Measurements from ENCODE around the gene PGAM1. TPM values are rescaled to one million over a fixed set of nuclear protein-coding genes. Genes with fewer than 3 reads are reported as not detected.
A peak's percentile ranks its signal among the peaks of the same experiment; 100 is the strongest.

The PGAM1 gene
- total RNA-seq, 1 donor from 2014 or later = 57.9 TPM

DNA sequence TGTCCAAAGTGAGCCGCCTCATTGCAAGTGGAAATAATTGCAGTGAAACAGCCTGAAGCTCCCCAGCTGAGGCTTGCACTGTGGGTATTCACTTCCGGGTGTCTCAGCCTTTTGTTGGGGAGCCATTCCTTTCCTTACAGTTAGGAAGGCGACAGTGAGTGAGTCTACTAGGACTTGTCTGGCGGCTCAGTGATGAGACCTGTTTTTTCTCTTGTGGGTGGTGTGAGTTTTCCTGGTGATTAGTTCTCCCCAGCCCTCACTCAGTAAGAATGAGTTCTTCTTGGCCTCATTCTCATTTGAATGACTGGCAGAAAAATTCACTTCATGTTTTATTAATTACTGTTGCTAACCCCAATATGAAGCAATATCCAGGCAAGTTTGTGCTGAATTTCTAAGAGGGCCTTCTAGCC, 2.6 kb downstream of the PGAM1 start:
- H3K9ac ChIP-seq (ENCODE audit: low read depth in 1 of 3, low read length in 3 of 3) = peak overlapping the region in 1 of 3 donors; percentile 20
- H3K9me3 ChIP-seq (ENCODE audit: control insufficient read depth in 3 of 3, low read length in 3 of 3) = no peaks in the 10 kb centered on the region
- peaks cover 17 to 38% (median 21%) of the 10 kb centered on the region in 3 donors for H3K36me3 ChIP-seq (ENCODE audit: control insufficient read depth in 3 of 3, insufficient read depth in 3 of 3, low read length in 3 of 3)
- H3K4me1 ChIP-seq (ENCODE audit: control insufficient read depth in 3 of 3, insufficient read depth in 3 of 3, low read length in 3 of 3) = peaks cover 11 to 14% (median 12%) of the 10 kb centered on the region in 3 donors
- no peak overlapping the region for H3K27ac ChIP-seq (ENCODE audit: low read depth, low read length)
- no peaks in the 10 kb centered on the region for H3K27me3 ChIP-seq (ENCODE audit: control insufficient read depth in 3 of 3, insufficient read depth in 3 of 3, low read length in 3 of 3)
- H3K4me3 ChIP-seq (ENCODE audit: low read length in 3 of 3) = no peak overlapping the region

DNA sequence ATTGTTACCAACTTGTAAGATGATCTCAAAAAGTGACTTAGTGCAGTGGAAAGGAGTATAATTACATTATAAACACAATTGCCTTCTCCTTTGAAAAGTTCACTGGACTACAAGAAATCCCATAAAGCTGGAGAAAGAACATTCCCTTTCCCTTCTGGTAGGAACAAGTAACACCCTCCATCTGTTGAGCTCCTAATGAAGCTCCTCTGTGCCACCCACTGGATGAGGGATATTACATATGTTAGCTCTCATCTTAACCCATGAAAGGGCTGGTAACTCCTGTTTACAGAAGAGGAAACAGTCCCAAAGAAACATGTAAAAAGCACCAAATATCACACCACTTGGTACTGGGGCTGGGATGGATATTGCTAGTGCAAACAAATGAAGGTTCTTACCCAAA, 8.1 kb downstream of the PGAM1 start:
- no peak overlapping the region for H3K9ac ChIP-seq (ENCODE audit: low read depth in 1 of 3, low read length in 3 of 3)
- no peaks in the 10 kb centered on the region for H3K27me3 ChIP-seq (ENCODE audit: control insufficient read depth in 3 of 3, insufficient read depth in 3 of 3, low read length in 3 of 3)
- no peak overlapping the region for H3K27ac ChIP-seq (ENCODE audit: low read depth, low read length)
- H3K36me3 ChIP-seq (ENCODE audit: control insufficient read depth in 3 of 3, insufficient read depth in 3 of 3, low read length in 3 of 3) = peaks cover 33 to 59% (median 53%) of the 10 kb centered on the region in 3 donors
- no peak overlapping the region for H3K4me3 ChIP-seq (ENCODE audit: low read length in 3 of 3)
- H3K4me1 ChIP-seq (ENCODE audit: control insufficient read depth in 3 of 3, insufficient read depth in 3 of 3, low read length in 3 of 3) = no peaks in the 10 kb centered on the region
- H3K9me3 ChIP-seq (ENCODE audit: control insufficient read depth in 3 of 3, low read length in 3 of 3) = no peaks in the 10 kb centered on the region

DNA sequence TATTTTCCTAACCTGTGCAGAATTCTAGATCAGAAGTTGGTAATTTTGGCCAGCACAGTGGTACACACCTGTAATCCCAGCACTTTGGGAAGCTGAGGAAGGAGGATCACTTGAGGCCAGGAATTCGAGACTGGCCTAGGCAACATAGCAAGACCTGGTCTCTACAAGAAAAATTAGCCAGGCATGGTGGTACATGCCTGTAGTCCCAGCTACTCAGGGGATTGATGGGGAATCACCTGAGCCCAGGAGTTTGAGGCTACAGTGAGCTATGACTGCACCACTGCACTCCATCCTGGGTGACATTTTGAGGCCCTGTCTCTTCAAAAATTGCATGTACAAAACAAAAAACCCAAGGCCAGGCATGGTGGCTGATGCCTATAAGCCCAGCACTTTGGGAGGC, 8.6 kb downstream of the PGAM1 start:
- Histone ChIP-seq H3K27me3 (ENCODE audit: control insufficient read depth in 3 of 3, insufficient read depth in 3 of 3, low read length in 3 of 3) (no peaks in the 10 kb centered on the region), H3K27ac (ENCODE audit: low read depth, low read length) (no peak overlapping the region), H3K9me3 (ENCODE audit: control insufficient read depth in 3 of 3, low read length in 3 of 3) (no peaks in the 10 kb centered on the region), H3K4me3 (ENCODE audit: low read length in 3 of 3) (no peak overlapping the region), H3K4me1 (ENCODE audit: control insufficient read depth in 3 of 3, insufficient read depth in 3 of 3, low read length in 3 of 3) (no peaks in the 10 kb centered on the region), H3K9ac (ENCODE audit: low read depth in 1 of 3, low read length in 3 of 3) (no peak overlapping the region), H3K36me3 (ENCODE audit: control insufficient read depth in 3 of 3, insufficient read depth in 3 of 3, low read length in 3 of 3) (peaks cover 35 to 62% (median 52%) of the 10 kb centered on the region in 3 donors)

DNA sequence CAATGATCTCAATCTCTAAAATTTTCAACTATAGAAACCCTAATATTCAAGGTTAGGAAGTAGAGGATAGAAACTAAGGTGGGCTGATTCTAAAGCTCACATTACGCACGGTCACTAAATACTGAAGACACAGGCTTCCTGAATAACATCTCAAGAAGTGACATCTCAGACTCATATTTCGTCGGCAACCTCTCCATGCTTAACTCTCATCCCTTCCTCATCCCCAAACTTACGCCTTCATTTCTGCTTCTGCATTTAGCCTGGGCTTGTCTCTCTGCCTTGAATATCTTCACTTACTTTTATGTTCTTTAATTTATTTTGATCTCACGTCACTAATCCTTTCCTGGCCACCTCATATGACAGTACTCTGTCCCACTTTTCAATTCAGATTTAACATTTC, 9.2 kb downstream of the PGAM1 start:
- no peaks in the 10 kb centered on the region for H3K4me1 ChIP-seq (ENCODE audit: control insufficient read depth in 3 of 3, insufficient read depth in 3 of 3, low read length in 3 of 3)
- H3K27me3 ChIP-seq (ENCODE audit: control insufficient read depth in 3 of 3, insufficient read depth in 3 of 3, low read length in 3 of 3) = no peaks in the 10 kb centered on the region
- no peak overlapping the region for H3K27ac ChIP-seq (ENCODE audit: low read depth, low read length)
- peaks cover 35 to 64% (median 46%) of the 10 kb centered on the region in 3 donors for H3K36me3 ChIP-seq (ENCODE audit: control insufficient read depth in 3 of 3, insufficient read depth in 3 of 3, low read length in 3 of 3)
- no peak overlapping the region for H3K9ac ChIP-seq (ENCODE audit: low read depth in 1 of 3, low read length in 3 of 3)
- H3K9me3 ChIP-seq (ENCODE audit: control insufficient read depth in 3 of 3, low read length in 3 of 3) = no peaks in the 10 kb centered on the region
- H3K4me3 ChIP-seq (ENCODE audit: low read length in 3 of 3) = no peak overlapping the region

DNA sequence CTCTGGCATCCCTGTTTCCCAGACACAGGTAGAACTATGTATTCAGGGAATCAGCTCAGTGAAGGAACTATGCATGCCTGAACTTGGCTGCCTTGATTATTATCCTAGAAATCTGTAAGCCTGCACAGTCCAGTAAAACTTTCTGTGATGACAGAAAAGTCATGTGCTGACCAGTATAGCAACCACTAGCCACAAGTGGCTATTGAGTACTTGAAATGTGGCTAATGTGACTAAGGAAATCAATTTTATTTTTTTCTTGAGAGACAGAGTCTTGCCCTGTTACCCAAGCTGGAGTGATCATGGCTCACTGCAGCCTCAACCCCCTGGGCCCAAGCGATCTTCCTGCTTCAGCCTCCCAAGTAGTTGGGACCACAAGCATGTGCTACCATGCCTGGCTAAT, 16.3 kb downstream of the PGAM1 start:
- peaks cover 21 to 26% (median 21%) of the 10 kb centered on the region in 3 donors for H3K36me3 ChIP-seq (ENCODE audit: control insufficient read depth in 3 of 3, insufficient read depth in 3 of 3, low read length in 3 of 3)
- no peak overlapping the region for H3K4me3 ChIP-seq (ENCODE audit: low read length in 3 of 3)
- H3K27me3 ChIP-seq (ENCODE audit: control insufficient read depth in 3 of 3, insufficient read depth in 3 of 3, low read length in 3 of 3) = no peaks in the 10 kb centered on the region
- no peak overlapping the region for H3K27ac ChIP-seq (ENCODE audit: low read depth, low read length)
- no peaks in the 10 kb centered on the region for H3K9me3 ChIP-seq (ENCODE audit: control insufficient read depth in 3 of 3, low read length in 3 of 3)
- H3K9ac ChIP-seq (ENCODE audit: low read depth in 1 of 3, low read length in 3 of 3) = no peak overlapping the region
- H3K4me1 ChIP-seq (ENCODE audit: control insufficient read depth in 3 of 3, insufficient read depth in 3 of 3, low read length in 3 of 3) = peaks cover 15 to 21% (median 18%) of the 10 kb centered on the region in 3 donors

DNA sequence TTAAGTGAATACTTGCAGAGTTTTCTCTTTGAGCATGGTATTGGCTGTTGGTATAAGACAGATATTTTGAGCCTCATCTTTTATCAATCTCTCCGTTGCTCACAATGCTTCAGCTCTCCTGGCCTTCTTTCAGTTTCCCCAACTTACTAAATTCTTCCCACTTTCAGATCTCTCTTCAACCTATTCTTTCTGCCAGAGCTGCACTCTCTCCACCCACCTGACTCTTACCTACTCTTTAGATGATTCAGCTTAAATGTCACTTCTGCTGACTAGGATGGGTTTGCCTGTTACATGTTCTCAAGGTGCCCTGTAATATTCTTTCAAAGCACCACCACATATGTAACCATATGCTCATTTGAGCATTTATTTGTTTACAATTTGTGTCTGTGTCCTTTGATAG, 18.2 kb downstream of the PGAM1 start:
- Histone ChIP-seq H3K4me1 (ENCODE audit: control insufficient read depth in 3 of 3, insufficient read depth in 3 of 3, low read length in 3 of 3) (peaks cover 16 to 28% (median 22%) of the 10 kb centered on the region in 3 donors), H3K27ac (ENCODE audit: low read depth, low read length) (no peak overlapping the region), H3K4me3 (ENCODE audit: low read length in 3 of 3) (no peak overlapping the region), H3K9ac (ENCODE audit: low read depth in 1 of 3, low read length in 3 of 3) (no peak overlapping the region), H3K36me3 (ENCODE audit: control insufficient read depth in 3 of 3, insufficient read depth in 3 of 3, low read length in 3 of 3) (peaks cover 14 to 15% (median 15%) of the 10 kb centered on the region in 3 donors), H3K9me3 (ENCODE audit: control insufficient read depth in 3 of 3, low read length in 3 of 3) (no peaks in the 10 kb centered on the region), H3K27me3 (ENCODE audit: control insufficient read depth in 3 of 3, insufficient read depth in 3 of 3, low read length in 3 of 3) (no peaks in the 10 kb centered on the region)

DNA sequence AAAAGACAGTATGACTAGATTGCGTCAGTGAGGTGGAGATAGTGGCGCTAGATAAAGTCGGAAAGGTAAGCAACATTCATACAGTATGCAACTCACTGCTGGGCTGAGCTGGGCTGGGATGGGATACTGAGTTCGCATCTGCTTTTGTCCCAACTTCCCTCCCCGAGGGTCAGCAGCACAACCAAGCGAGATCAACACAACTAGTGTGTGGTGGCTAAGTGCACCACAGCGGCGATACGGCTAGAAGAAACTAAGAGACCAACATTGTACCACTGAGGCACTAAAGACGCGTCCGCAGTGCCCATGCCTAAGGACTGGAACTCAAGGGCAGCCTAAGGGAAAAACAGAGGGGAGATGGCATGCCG, 19.3 kb downstream of the PGAM1 start:
- Histone ChIP-seq H3K4me3 (ENCODE audit: low read length in 3 of 3) (peak overlapping the region; percentile 95 to 99 (median 99)), H3K27ac (ENCODE audit: low read depth, low read length) (peak overlapping the region; percentile 32), H3K36me3 (ENCODE audit: control insufficient read depth in 3 of 3, insufficient read depth in 3 of 3, low read length in 3 of 3) (peaks cover 12 to 14% (median 14%) of the 10 kb centered on the region in 3 donors), H3K27me3 (ENCODE audit: control insufficient read depth in 3 of 3, insufficient read depth in 3 of 3, low read length in 3 of 3) (no peaks in the 10 kb centered on the region), H3K9ac (ENCODE audit: low read depth in 1 of 3, low read length in 3 of 3) (peak overlapping the region; percentile 63 to 90 (median 80)), H3K4me1 (ENCODE audit: control insufficient read depth in 3 of 3, insufficient read depth in 3 of 3, low read length in 3 of 3) (peaks cover 20 to 28% (median 22%) of the 10 kb centered on the region in 3 donors), H3K9me3 (ENCODE audit: control insufficient read depth in 3 of 3, low read length in 3 of 3) (no peaks in the 10 kb centered on the region)

DNA sequence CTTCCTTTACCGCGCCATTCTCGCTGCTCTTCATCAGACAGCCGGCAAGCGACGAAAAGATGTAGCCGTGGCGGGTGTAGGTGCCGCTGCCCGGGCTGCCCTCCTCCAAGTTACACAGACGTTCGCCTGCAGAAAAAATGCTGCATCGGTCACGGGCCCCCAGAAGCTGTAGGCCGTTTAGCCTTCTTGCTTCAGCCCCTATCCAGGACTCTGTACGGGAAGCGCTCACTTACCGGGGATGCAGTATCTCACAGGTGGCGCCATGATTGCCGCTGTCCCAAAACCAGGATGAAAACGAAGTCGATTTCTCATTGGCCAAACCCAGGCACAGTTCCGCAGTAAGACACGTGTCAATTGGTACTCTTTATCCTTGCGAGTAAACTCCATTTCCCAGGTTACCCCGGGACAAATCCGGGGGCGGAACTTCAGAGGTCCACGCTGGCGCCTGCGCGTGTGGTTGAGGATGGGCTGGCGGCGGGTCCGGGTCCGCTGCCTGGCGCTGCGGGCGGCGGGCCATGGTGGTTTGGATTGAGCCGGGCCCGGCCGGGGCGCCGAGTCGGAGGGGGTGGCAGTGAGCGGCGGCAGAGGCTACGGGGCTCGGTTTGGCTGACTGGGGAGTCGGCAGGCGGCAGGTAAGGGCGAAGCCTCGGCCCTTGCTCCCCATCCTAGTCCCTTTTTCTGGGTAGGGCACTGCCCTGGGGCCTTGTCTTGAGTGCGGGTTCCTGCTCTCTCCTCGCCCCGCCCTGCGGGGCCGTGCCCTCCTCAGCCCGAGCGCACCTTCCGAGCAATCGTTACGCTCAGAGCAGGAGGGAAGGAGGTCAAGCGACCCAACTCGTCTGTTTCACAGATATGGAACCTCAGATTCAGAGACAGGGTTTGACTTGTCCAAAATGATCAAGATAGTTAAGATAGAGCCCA, 20.0 kb downstream of the PGAM1 start, which contains the start of the genes EXOSC1 and ZDHHC16:
EXOSC1 (minus strand) TSS at position 285 of the 918 bp plus-strand sequence; CDS start at position 264, 21 bp downstream.
ZDHHC16 (plus strand) TSS at position 454 of the 918 bp plus-strand sequence. CDS start 5,501 bp downstream, outside the sequence.
- peak within 1 kb of the TSS; percentile 32 for H3K27ac ChIP-seq (ENCODE audit: low read depth, low read length)
- no peaks in the 10 kb centered on the region for H3K27me3 ChIP-seq (ENCODE audit: control insufficient read depth in 3 of 3, insufficient read depth in 3 of 3, low read length in 3 of 3)
- peaks cover 26 to 34% (median 29%) of the 10 kb centered on the region in 3 donors for H3K4me1 ChIP-seq (ENCODE audit: control insufficient read depth in 3 of 3, insufficient read depth in 3 of 3, low read length in 3 of 3)
- H3K9me3 ChIP-seq (ENCODE audit: control insufficient read depth in 3 of 3, low read length in 3 of 3) = no peaks in the 10 kb centered on the region
- peak within 1 kb of the TSS; percentile 95 to 99 (median 99) for H3K4me3 ChIP-seq (ENCODE audit: low read length in 3 of 3)
- H3K36me3 ChIP-seq (ENCODE audit: control insufficient read depth in 3 of 3, insufficient read depth in 3 of 3, low read length in 3 of 3) = peaks cover 8 to 12% (median 11%) of the 10 kb centered on the region in 3 donors
- peak within 1 kb of the TSS; percentile 63 to 90 (median 80) for H3K9ac ChIP-seq (ENCODE audit: low read depth in 1 of 3, low read length in 3 of 3)

DNA sequence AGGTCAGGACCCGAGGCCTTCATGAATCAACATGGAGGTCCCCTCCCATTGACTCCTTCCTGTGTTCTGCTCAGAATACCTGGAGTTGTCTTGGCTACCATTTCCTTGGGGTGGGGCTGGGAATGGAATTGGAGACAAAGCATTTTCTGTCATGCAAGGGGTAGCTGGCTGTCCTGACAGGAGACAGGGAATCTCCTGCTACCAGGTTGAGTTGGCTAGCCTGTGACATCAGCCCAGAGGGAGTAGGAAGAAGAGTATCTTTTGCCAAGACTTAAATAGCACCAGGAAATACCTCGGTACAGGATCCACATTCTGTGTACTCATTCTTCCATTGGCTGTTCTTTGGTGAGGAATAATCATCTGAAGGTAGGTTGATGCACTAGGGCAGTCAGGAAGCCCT, 24.8 kb downstream of the PGAM1 start:
- H3K9ac ChIP-seq (ENCODE audit: low read depth in 1 of 3, low read length in 3 of 3) = no peak overlapping the region
- H3K27me3 ChIP-seq (ENCODE audit: control insufficient read depth in 3 of 3, insufficient read depth in 3 of 3, low read length in 3 of 3) = no peaks in the 10 kb centered on the region
- no peak overlapping the region for H3K27ac ChIP-seq (ENCODE audit: low read depth, low read length)
- H3K36me3 ChIP-seq (ENCODE audit: control insufficient read depth in 3 of 3, insufficient read depth in 3 of 3, low read length in 3 of 3) = peaks cover 13 to 22% (median 13%) of the 10 kb centered on the region in 3 donors
- H3K9me3 ChIP-seq (ENCODE audit: control insufficient read depth in 3 of 3, low read length in 3 of 3) = no peaks in the 10 kb centered on the region
- H3K4me3 ChIP-seq (ENCODE audit: low read length in 3 of 3) = no peak overlapping the region
- peaks cover 22 to 33% (median 31%) of the 10 kb centered on the region in 3 donors for H3K4me1 ChIP-seq (ENCODE audit: control insufficient read depth in 3 of 3, insufficient read depth in 3 of 3, low read length in 3 of 3)

DNA sequence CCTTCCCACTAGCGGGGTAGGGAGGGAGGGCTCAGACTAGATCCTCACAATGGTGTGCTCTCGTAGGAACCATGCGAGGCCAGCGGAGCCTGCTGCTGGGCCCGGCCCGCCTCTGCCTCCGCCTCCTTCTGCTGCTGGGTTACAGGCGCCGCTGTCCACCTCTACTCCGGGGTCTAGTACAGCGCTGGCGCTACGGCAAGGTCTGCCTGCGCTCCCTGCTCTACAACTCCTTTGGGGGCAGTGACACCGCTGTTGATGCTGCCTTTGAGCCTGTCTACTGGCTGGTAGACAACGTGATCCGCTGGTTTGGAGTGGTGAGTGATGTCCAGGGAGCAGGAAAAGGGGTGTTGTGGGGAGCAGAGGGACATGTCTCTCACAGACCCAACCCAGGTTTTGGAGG, 25.6 kb downstream of the PGAM1 start:
- H3K27me3 ChIP-seq (ENCODE audit: control insufficient read depth in 3 of 3, insufficient read depth in 3 of 3, low read length in 3 of 3) = no peaks in the 10 kb centered on the region
- no peak overlapping the region for H3K9ac ChIP-seq (ENCODE audit: low read depth in 1 of 3, low read length in 3 of 3)
- H3K9me3 ChIP-seq (ENCODE audit: control insufficient read depth in 3 of 3, low read length in 3 of 3) = no peaks in the 10 kb centered on the region
- H3K27ac ChIP-seq (ENCODE audit: low read depth, low read length) = no peak overlapping the region
- peaks cover 18 to 33% (median 31%) of the 10 kb centered on the region in 3 donors for H3K4me1 ChIP-seq (ENCODE audit: control insufficient read depth in 3 of 3, insufficient read depth in 3 of 3, low read length in 3 of 3)
- peaks cover 13 to 29% (median 21%) of the 10 kb centered on the region in 3 donors for H3K36me3 ChIP-seq (ENCODE audit: control insufficient read depth in 3 of 3, insufficient read depth in 3 of 3, low read length in 3 of 3)
- no peak overlapping the region for H3K4me3 ChIP-seq (ENCODE audit: low read length in 3 of 3)
